ENCODE data around the gene HSDL1.

The HSDL1 gene

DNA sequence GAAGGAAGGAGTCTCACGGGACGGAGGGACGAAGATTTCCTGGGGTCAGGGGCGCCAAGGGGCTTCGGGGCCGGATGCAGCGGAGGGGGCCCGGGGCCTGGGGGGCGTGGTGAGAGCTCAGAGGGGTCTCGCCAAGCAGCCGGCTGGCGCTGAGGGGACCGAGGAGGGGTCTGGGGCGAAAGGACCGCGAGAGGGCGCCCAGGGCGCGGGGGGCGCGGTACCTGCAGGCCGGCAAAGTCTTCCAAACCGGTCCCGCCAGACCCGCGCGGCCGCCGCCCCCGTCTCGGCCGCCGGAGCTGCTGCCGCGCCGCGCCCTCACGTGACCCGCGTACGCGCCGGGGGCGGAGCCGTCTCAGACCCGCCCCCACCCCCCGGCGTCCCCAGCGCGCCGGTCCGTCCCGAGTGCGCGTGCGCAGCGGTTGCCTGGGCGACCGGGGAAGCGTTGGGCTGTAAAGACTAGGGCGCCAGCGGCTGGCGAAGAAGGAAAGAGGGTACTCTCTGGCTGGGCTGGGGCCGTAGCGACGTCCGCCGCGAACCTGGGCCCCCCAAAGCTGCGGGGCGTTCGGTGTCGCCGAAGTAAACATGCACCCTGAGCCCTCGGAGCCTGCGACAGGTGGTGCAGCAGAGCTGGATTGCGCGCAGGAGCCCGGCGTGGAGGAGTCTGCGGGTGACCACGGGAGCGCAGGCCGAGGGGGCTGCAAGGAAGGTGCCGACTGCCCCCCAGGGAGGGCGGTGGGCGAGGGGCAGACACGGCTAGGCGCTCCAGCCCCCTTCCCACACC, at the start of gene HSDL1, which contains the start of gene DNAAF1:
HSDL1 (minus strand) TSS at position 319 of the 781 bp plus-strand sequence. CDS start 13,856 bp downstream, outside the sequence.
DNAAF1 (plus strand) TSS at position 450 of the 781 bp plus-strand sequence; CDS start at position 583, 133 bp downstream.
- peak; percentile 92 for DNase-seq (ENCODE audit: low read depth in 2 of 2)

DNA sequence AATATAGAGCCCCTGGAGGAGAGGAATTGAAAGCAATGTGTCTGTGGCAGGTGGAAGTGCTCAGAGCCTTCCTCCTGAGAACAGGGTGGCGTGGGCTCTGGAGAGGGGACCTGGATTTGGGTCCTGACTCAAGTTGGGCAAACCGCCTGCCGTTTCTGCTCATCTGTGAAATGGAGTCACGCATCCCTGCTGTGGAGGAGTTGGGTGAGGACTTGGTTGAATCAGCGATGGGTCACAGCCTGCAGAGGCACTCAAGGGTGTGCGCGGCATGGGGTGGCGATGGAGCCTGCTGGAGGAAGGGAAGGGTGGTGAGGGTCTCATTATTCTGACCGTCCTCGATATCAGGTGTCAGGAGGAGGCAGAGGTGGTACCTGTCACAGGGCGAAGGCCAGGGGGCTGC, 49.0 kb upstream of the HSDL1 start:
- no peak for DNase-seq (ENCODE audit: low read depth in 2 of 2)

DNA sequence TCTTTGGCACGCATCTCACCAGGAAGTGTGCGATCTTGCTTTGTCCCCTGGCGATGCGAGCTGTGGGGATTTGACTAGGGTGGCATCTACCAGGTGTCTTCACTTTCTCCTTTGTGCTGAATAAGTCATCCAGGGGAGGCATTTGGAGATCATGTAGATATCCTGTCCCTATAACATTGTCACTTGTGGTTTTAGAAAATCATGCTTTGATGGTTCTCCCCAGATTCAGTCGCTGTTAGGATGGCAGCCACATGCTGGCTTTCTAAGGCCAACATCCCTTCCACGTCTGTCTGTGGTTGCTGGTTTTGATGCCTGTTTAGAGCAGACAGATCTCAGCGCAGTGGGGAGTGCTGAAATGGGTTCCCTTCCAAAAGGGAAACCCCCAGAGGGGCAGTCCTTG, 48.5 kb upstream of the HSDL1 start:
- no peak for DNase-seq (ENCODE audit: low read depth in 2 of 2)

DNA sequence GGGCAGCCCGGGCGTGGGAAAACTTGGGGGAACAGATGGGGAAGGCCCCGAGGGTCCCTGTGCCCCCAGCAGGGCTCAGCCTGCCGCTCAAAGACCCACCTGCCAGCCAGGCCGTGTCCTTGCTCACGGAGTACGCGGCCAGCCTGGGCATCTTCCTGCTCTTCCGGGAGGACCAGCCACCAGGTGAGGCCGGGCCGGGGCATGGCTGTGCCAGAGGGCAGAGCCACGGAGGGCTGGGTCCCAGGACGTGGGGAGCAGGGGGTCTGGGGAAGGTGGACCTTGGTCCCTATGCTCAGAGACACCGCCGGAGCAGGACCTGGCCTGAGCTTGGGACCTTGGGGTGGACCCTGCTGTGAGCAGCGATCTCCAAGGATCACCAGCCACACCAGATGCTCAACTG, 46.5 kb upstream of the HSDL1 start:
- no peak for DNase-seq (ENCODE audit: low read depth in 2 of 2)

DNA sequence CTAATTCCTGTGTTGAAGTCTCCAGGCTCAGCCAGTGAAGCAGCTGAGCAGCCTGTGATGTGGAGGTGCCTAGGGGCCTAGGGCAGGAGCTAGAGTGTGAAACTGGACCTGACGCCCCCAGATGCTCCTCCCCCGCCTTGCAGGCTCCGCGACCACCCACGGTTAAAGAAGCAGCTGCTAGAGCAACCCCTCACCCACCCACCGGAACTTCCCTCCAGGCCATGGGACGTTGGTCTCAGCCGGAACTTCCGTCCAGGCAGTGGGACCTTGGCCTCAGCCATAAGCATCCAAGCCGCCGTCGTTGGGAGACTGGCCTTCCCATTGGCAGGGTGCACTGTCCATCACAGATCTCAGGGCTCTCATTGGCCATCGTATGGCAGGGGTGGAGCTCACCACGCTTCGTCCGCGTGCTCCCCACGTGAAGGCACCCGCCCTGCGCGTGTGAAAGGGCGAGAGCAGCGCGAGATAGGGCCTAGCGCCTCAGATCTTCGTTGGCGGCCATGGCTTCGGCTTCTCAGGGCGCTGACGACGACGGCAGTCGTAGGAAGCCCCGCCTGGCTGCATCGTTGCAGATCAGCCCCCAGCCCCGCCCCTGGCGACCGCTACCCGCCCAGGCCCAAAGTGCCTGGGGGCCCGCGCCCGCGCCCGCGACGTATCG, 45.9 kb upstream of the HSDL1 start, which contains the start of gene ADAD2:
ADAD2 (plus strand) TSS at position 427 of the 658 bp plus-strand sequence; CDS start at position 501, 74 bp downstream.
- DNase-seq (ENCODE audit: low read depth in 2 of 2) = no peak

DNA sequence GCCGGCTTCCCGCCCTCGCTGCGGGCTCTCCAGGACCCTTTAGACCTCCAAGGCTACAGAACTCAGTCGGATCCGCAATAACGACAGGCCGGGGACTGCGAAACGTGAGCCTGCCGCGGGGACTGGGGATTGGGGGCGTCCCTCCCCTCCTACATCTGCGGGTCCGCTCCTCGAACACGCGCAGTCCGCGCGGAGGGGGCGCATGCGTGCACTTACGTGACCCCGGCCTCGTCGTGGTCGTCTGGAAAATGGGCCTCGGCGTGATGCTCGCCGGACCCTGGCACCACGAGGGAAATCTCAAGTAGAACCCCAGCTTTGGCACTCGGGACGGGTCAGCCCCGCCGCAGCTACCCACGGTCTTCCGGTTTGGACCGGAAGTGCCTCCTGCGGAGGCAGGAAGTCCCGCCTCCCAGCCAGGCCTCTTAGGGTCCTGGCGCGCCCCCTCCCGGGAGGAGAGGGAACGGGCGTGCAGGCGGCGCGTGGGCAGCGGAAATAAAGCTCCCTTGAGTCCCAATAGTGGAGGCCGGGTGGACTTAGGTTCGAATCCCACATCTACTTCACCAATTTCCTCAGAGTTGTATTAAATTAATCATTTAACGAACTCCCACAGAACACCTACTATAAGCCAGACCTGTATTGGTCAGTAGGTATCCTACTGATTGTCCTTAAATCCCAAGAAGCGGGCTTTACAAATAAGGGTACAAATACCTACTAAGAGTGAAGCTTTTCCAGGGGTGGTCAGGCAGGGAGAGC, 41.9 kb upstream of the HSDL1 start, which contains the start of gene TAF1C:
TAF1C (minus strand) TSS at position 373 of the 753 bp plus-strand sequence. CDS start 2,069 bp downstream, outside the sequence.
- DNase-seq (ENCODE audit: low read depth in 2 of 2) = peak; percentile 90 to 91

DNA sequence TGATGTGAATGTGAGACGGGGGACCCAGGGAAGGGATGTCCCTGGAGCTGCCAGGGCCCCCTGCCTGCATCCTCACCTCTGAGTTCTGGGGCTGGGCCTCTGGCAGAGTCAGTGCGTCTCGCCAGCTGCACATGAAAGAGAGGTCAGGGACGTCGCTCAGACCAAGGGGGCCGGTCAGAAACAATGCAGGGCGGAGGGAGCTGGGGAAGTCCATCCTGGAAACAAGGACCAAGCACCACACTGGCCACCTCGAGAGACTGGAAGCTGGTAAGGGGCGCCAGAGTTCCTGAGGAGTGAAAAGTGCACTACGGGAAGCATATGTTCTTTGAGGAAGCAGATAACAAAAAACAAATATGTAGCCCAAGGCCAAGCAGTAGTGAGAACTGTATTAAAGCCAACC, 39.8 kb upstream of the HSDL1 start:
- no peak for DNase-seq (ENCODE audit: low read depth in 2 of 2)

DNA sequence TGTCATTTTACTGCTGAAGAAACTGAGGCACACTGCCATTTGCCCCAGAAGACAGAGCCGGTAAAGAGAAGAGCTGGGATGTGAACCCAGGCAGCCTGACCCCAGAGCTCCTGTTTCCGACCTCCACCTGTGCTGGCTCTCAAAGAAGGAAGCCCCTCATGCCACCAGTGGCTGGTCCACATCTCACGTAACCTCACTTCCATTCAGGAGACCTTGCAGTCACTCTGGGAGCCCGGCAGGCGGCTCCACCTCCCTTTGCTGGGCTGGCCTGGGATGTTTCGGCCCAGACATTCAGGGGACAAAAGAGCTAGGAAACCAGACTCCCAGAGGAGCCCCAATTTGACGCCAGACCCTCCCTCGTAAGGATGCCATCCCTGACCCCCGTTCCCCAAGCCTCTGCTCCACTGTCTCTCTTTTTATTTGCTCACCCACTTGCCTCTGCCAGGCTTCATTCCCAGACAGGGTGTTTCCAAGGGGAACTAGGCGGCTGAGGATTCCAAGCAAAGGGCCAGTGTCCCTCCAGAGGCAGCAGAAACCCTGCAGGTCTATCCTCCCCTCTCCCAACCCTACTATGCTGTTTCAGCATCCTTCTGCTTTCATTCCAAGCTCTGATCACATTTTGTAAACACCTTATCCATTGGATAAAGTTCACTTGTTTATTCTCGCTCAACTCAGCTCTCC, 39.1 kb upstream of the HSDL1 start:
- no peak for DNase-seq (ENCODE audit: low read depth in 2 of 2)

DNA sequence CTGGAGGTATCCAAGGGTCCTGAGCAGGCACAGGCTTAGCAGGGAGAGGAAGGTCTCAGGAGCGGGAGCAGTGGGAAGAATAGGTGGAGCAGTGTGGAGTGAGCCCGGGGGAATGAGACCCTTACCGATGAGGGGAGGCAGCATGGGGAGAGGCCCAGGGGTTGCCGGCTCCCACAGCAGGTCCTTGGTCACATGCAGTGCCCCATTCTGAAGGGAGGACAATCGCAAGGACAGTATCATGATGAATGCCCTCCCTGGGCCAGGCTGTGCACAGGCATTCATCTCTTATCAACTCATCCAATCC, 38.5 kb upstream of the HSDL1 start:
- DNase-seq (ENCODE audit: low read depth in 2 of 2) = no peak

DNA sequence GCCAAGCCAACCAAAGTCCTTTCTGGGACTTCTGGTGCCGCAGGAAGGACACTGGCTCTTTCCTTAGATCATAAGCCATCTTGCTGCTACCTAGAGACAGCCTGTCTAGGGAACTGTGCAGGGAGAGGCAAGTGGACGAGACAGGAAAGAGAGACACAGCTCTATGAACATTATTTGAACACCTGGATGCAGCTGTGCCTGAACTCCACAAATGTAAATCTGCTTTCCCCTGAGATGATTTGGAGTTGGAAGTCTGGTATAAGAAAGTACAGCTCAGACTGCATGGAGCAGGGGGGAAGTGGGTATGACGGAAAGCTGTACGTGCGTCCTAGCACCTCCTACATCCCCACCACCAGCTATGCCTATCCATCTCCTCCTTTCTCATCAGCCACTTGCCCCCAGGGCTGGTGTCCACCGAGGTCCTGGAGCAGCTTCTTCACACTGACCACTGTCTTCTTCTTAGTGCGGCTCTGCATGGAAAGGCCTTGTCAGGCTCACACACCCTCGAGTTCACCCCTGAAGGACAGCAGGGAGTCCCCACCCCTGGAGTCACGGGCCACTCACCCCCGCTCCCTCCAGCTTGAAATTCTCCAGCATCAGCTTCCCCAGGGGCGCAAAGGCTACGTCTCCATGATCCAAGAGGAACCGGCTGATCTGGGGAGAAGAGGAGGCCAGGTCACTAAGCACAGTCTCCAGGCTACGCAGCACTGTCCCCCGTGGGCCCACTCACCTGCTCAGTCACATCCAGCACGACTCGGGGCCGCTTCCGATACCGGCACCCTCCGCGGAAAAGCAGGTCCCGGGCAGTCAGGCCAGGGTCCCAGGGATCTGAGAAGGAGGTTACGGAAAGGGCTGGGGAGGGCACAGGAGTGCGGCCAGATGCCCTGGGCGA, 37.9 kb upstream of the HSDL1 start:
- no peak for DNase-seq (ENCODE audit: low read depth in 2 of 2)

DNA sequence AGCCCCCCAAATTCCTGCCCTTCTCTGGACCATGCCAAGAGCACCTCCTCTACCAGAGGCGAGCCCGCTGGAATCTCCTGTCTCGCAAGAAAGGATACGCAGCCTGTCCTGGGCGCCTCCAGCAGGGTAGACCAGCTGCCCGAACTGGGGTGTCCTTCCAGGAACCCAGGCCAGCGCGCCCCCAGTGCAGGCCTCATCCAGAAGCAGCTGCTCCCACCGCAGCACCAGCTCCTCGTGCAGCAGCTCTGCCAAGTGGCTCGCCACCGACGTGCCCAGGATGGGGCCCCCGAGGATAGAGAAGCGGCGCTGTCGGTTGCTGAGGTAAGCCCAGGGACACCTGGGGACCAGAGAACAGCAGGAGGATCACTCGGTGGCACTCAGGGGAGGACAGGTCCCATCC, 37.1 kb upstream of the HSDL1 start:
- no peak for DNase-seq (ENCODE audit: low read depth in 2 of 2)

DNA sequence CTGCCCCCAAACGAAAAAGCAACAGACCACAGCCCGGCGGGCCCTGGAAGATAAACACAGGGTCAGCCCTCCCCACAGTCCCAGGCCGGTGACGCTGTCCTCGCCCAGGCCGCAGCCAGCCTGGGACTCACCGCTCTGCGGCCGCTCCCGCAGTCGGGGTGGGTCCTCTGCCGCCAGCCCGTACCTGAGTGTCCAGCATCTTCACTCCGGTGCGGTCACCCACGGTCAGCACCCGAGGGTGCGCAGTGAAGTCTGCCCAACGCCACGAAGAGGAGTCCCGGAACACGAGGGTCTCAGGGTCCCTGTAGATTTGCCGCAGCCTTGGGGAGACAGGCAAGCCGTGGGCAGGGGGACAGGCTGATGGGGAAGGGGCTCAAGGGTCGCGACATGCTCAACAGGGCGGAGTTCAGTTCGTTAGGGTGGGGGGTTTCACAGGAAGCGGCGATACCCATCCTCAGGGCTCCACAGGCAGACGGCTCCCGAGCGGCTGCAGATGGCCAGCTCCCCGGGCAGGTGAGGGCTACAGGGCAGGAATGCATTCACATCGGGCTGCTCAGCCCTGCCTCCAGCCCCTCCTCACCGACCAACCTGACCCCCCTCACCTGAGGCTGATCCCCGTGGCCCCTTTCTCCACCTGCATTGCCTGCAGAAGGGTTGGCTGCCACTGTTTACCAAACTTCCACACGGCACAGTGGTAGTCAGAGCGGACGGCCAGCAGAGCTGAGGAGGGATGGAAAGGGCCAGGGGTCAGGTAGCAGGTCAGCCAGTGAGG, 36.4 kb upstream of the HSDL1 start:
- no peak for DNase-seq (ENCODE audit: low read depth in 2 of 2)

DNA sequence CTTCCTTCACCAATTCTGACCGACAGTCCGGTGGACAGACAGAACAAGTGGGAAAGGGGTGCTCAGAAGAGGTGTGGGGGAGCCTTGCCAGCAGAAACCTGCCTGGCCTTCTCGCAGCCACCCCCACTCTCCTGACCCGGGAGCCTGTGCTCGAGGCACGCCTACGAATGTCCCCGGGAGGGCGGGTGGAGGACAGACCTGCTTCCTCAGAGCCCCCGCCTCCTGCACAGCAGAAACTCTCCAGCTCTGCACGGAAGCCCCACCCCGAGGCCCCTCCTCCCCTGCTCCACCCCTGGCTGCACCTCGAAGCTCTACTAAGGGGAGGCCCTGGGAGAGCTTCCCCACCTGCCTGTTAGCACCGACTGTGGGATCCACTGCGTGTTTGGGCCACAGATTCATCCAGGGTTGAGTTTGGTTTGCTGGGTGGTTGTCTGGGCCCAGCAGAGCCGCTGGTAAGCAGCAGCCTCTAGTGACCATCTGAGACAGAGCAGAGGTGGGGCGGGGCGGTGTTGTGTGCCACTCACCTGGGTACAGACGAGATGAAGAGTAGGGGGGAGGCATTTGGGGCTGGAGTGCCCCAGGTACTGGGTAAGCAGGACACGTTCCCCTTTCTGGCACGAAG, 35.7 kb upstream of the HSDL1 start:
- DNase-seq (ENCODE audit: low read depth in 2 of 2) = no peak

DNA sequence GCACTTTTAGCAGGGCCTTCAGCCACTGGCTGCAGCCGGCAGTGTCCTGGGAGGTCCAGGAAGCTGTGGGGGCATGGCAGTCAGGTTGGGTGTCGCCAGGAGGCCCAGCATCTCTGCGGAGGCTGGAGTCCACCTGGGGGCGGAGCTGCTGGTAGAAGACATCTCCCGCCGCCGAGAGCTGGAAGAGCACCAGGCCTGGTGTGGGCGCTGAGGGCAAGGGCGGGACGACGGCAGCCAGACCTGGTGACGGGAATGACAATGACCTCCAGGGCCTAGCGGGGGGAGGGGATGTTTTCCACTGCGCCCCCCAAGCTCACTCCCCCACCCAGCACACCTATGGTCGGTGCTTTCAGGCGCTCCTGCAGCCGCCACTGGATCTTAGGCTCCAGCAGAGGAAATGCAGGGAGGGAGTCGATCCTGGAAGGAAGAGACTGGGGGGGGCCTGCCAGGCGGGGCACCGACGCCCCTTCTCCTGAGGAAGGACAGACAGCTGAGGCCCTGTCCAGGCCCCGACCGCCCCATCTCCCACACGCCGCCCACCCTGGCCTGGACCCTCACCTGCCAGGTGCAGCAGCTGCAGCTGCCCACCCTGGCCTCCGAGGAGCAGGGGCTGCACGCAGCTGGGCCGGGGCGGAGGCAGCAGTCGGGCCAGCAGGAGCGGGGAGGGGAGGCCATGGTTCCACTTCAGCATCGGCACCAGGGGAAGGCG, 34.8 kb upstream of the HSDL1 start:
- no peak for DNase-seq (ENCODE audit: low read depth in 2 of 2)

DNA sequence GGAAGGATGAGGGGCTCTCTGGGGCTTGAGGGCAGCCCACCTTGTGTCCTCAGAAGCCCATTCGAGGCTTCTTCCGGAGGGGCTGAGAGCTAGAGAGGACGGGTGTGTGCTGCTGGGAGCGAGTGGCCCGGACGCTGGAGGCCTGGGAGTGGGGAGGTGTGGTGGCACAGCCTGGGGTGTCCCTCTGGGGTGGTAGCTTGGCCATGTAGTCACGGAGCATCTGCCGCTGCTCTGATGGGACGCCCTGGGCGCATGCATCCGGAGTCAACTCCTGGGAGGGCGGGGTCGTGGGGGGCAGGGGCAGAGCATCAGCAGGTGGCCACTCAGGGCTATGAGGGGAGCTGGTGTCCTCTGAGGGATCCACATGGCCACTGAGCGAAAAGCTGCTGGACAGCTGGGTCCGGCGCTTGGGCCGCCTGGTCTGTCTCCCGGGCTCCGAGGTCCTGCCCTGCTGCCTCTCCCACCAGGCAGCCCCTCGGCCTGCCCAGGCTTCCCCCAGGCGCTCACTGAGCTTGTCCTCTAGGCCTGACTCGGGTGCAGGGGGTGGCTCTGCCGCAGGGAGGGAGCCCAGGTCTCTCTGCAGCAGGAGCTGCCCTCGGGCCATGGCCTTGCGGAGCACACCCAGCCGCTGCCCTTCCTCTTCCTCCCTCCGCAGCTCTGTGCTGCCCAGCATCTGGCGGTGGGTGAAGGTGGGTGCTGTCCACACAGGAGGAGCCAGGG, 34.1 kb upstream of the HSDL1 start:
- no peak for DNase-seq (ENCODE audit: low read depth in 2 of 2)

DNA sequence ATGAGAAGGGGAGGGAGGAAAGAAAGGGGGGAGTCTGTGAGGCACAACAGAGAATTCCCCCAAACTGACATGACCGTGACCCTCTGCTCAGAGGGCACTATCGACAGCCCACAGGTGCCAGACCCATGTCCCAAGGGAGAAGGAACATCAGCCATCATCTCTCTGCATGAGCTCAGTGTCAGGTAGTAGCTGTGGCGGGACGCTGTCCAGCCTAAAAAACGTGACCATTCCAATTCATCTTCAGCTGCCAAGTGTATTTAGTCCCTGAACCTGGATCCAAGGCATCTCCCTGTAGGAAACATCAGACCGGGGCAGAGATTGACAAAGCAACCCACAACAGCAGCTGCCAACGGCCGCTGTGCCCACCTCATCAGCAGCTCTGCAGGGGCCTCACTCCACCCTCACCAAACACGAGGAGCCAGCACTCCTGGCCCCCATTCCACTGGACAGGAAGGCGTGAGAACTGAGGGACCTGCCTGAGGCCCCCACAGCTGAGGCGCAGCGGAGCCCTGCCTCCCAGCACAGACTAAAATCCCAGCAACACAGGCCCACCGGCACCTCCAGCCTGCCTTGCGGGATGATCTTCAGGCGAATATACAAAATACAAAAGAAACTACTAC, 33.3 kb upstream of the HSDL1 start:
- DNase-seq (ENCODE audit: low read depth in 2 of 2) = no peak

DNA sequence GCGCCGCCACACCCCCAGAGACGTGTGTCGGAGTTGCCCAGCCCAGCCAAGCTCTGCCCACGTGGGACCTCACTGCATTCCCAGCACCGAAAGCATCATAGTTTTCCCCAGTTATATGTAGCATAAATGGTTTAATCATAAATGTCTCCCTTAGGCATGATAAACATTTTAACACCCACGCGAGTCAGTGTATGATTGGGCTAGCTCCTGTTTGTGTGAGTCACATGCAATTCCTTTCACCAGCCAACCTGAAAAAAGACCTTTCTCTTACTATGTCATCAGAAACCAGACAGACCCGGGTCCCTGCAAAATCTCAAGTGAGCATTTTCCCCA, 32.7 kb upstream of the HSDL1 start:
- DNase-seq (ENCODE audit: low read depth in 2 of 2) = no peak

Measured in activated CD4-positive, alpha-beta T cell treated with anti-CD3 and anti-CD28 coated beads for 24 hours (primary cell).